GM12892 (cell line): ENCODE data around the gene KRTAP20-1.

Experiments used
- POLR2A ChIP-seq: IDR thresholded peaks from 2 replicates; pipeline ENCODE4 v1.6.1; 2011; ENCODE audit warnings: low read depth, low read length, control low read depth
- POLR2AphosphoS5 ChIP-seq: IDR thresholded peaks from 2 replicates; pipeline ENCODE4 v1.6.1; 2011; ENCODE audit warnings: low read depth, low read length, control low read depth
- TAF1 ChIP-seq: IDR thresholded peaks from 2 replicates; pipeline ENCODE4 v1.6.1; 2011; ENCODE audit warnings: low read depth, mild to moderate bottlenecking, control low read depth, low read length, borderline replicate concordance

GRCh38 chr21:30590297-30590696, 25.9 kb upstream of the KRTAP20-1 start, which contains the start of gene KRTAP22-2:
- no peak for TF ChIP-seq TAF1
- no peak for TF ChIP-seq POLR2AphosphoS5
- TF ChIP-seq POLR2A, result no peak
